ENCODE data around the gene CLP1. TPM values are rescaled to one million over a fixed set of nuclear protein-coding genes. Genes with fewer than 3 reads are reported as not detected.
A peak's percentile ranks its signal among the peaks of the same experiment; 100 is the strongest.
"Not testable (repeated sequence)": the region's sequence is repeated elsewhere in the genome, so short reads cannot be mapped to it uniquely, and the experiment has no call there.

Gene CLP1
- total RNA-seq, 1 donor: 15.2 TPM

DNA sequence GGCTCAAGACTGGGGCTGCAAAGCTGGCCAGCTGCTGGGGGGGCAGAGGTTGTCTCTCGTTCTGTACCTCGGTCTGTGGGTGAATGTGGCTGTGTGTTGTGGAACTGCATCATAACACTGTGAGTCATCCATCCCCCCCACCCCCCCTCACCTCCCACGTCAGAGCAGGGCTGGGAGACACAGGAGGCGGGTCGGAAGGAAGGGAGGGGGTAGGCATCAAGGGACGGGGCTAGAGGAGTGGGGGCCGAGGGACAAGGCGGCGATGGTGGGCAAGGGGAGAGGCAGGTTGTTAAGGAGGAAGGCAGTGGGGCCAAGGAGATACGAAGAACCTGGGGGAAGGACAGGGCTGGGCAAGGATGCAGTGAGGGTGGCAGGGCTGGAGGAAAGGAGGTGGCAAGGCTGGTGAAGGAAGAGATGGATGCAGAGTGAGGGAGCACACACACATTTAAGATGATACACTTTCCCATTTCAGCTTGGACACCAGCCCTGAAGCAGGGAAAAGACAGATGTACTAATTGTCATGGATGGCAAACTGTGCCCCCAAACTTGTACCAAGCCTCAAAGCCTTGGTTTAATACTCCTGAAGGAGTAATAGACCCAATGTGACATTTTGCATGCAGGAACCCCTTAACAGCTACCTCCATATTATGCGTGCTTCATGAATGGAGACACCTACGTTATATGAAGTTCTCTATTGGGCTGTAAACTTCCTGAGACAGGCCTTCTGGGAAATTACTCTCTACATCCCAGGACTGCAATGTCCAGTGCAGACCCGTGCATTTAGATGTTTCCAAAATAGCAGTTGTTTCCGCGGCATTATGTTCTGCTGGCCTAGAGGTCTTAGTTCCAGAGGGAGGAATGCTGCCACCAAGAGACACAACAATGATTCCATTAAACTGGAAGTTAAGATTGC, 7.5 kb upstream of the CLP1 start, which contains the start of gene YPEL4:
TSS of gene YPEL4 (minus strand) at position 87 of the 913 bp plus-strand sequence. CDS start 2,805 bp downstream, outside the sequence.
- no peak for TF ChIP-seq CTCF (IDR thresholded peaks at IDR 0.05; ENCODE audit: extremely low read depth, low read depth, low read length)
- Histone ChIP-seq H3K27me3 (ENCODE audit: insufficient read depth, low read length) (peaks cover 36% of the 10 kb centered on the region), H3K4me3 (ENCODE audit: insufficient read depth, low read length) (peak within 1 kb of the TSS; percentile 70), H3K79me2 (ENCODE audit: insufficient read depth, low read length) (no peaks in the 10 kb centered on the region), H3K4me2 (ENCODE audit: insufficient read depth, low read length) (peak within 1 kb of the TSS; percentile 84), H3K4me1 (ENCODE audit: insufficient read depth, low read length) (peaks cover 48% of the 10 kb centered on the region), H4K20me1 (ENCODE audit: insufficient read depth, low read length) (peaks cover 37% of the 10 kb centered on the region), H2AFZ (ENCODE audit: low read length) (no peak within 1 kb of the TSS), H3K9me3 (ENCODE audit: low read depth, low read length) (no peaks in the 10 kb centered on the region), H3K27ac (ENCODE audit: low read depth, low read length) (no peak within 1 kb of the TSS), H3K36me3 (ENCODE audit: insufficient read depth, low read length) (no peaks in the 10 kb centered on the region)
- DNase-seq (ENCODE audit: insufficient read length, low spot score, missing footprints): peak; percentile 95

DNA sequence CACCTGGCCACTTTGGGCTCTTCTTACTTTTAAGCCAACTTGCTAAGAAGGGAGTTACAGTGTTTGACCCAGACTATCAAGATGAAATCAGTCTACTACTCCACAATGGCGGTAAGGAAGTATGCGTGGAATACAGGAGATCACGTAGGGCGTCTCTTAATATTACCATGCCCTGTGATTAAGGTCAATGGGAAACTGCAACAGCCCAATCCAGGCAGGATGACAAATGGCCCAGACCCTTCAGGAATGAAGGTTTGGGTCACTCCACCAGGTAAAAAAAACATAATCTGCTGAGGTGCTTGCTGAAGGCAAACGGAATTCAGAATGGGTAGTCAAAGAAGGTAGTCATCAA, 6.8 kb upstream of the CLP1 start:
- Histone ChIP-seq H4K20me1 (ENCODE audit: insufficient read depth, low read length) (peaks cover 31% of the 10 kb centered on the region), H3K4me1 (ENCODE audit: insufficient read depth, low read length) (peaks cover 43% of the 10 kb centered on the region), H3K9me3 (ENCODE audit: low read depth, low read length) (no peaks in the 10 kb centered on the region), H3K36me3 (ENCODE audit: insufficient read depth, low read length) (no peaks in the 10 kb centered on the region), H2AFZ (ENCODE audit: low read length) (no peak overlapping the region), H3K4me2 (ENCODE audit: insufficient read depth, low read length) (no peak overlapping the region), H3K4me3 (ENCODE audit: insufficient read depth, low read length) (no peak overlapping the region), H3K27ac (ENCODE audit: low read depth, low read length) (no peak overlapping the region), H3K27me3 (ENCODE audit: insufficient read depth, low read length) (peaks cover 33% of the 10 kb centered on the region), H3K79me2 (ENCODE audit: insufficient read depth, low read length) (no peaks in the 10 kb centered on the region)
- TF ChIP-seq CTCF (IDR thresholded peaks at IDR 0.05; ENCODE audit: extremely low read depth, low read depth, low read length): no peak
- DNase-seq (ENCODE audit: insufficient read length, low spot score, missing footprints): no peak

GRCh38 chr11:57651408-57651807, 6.2 kb upstream of the CLP1 start:
- H3K4me1 ChIP-seq (ENCODE audit: insufficient read depth, low read length): peaks cover 43% of the 10 kb centered on the region
- H3K36me3 ChIP-seq (ENCODE audit: insufficient read depth, low read length): no peaks in the 10 kb centered on the region
- H4K20me1 ChIP-seq (ENCODE audit: insufficient read depth, low read length): peaks cover 24% of the 10 kb centered on the region
- no peak for TF ChIP-seq CTCF (IDR thresholded peaks at IDR 0.05; ENCODE audit: extremely low read depth, low read depth, low read length)
- H3K79me2 ChIP-seq (ENCODE audit: insufficient read depth, low read length): no peaks in the 10 kb centered on the region
- H2AFZ ChIP-seq (ENCODE audit: low read length): no peak overlapping the region
- no peak overlapping the region for H3K27ac ChIP-seq (ENCODE audit: low read depth, low read length)
- H3K4me2 ChIP-seq (ENCODE audit: insufficient read depth, low read length): no peak overlapping the region
- no peak overlapping the region for H3K4me3 ChIP-seq (ENCODE audit: insufficient read depth, low read length)
- no peak for DNase-seq (ENCODE audit: insufficient read length, low spot score, missing footprints)
- H3K27me3 ChIP-seq (ENCODE audit: insufficient read depth, low read length): peaks cover 26% of the 10 kb centered on the region
- no peaks in the 10 kb centered on the region for H3K9me3 ChIP-seq (ENCODE audit: low read depth, low read length)

DNA sequence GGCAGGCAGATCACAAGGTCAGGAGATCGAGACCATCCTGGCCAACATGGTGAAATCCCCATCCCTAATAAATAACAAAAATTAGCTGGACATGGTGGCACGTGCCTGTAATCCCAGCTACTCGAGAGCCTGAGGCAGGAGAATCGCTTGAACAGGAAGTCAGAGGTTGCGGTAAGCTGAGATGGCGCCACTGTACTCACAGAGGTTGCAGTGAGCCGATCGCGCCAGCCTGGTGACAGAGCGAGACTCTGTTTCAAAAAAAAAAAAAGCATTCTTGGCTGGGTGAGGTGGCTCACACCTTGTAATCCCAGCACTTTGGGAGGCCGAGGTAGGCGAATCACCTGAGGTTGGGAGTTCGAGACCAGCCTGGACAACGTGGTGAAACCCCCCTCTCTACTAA, 5.3 kb upstream of the CLP1 start:
- not testable (repeated sequence) for H2AFZ ChIP-seq (ENCODE audit: low read length); H3K9me3 ChIP-seq (ENCODE audit: low read depth, low read length); H3K4me3 ChIP-seq (ENCODE audit: insufficient read depth, low read length); H3K79me2 ChIP-seq (ENCODE audit: insufficient read depth, low read length); H3K27ac ChIP-seq (ENCODE audit: low read depth, low read length); DNase-seq (ENCODE audit: insufficient read length, low spot score, missing footprints); H3K36me3 ChIP-seq (ENCODE audit: insufficient read depth, low read length)
- Histone ChIP-seq H3K4me1 (ENCODE audit: insufficient read depth, low read length) (peaks cover 42% of the 10 kb centered on the region), H3K4me2 (ENCODE audit: insufficient read depth, low read length) (peak overlapping the region; percentile 68), H3K27me3 (ENCODE audit: insufficient read depth, low read length) (peaks cover 18% of the 10 kb centered on the region), H4K20me1 (ENCODE audit: insufficient read depth, low read length) (peaks cover 16% of the 10 kb centered on the region)

Data from osteoblast (primary cell).